SK-N-MC (cell line): ENCODE results near the gene ITIH4.

Source experiments
- FOXP2 ChIP-seq: optimal IDR thresholded peaks from 2 replicates; pipeline ENCODE3; 2011; ENCODE audit warnings: mild to moderate bottlenecking, moderate library complexity; ENCODE audit not compliant: insufficient read depth; ENCODE audit errors: extremely low read length, control extremely low read depth
- POLR2AphosphoS5 ChIP-seq: IDR thresholded peaks from 2 replicates; pipeline ENCODE4 v1.6.1; 2012; ENCODE audit warnings: mild to moderate bottlenecking, low read depth, low read length, borderline replicate concordance

DNA sequence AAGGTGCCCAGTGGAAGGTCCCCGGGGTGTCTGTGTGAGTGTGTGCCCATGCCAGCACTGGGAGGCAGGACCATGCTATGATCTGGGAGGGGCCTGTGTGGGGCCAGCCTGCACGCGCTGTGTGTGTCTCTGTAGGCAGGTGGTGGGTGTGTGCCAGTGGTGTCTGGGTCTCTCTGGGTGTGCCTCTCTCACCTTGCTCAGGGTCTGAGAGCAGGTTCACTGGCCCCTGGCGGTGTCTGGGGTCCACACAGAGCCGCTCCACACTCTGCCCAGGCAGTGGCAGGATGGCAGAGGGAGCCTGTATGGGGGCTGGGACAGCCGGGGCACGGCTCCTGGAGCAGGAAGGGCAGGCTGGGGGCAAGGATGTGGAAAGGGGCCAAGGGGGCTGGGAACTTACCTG lies 12.6 kb downstream of the ITIH4 start:
- TF ChIP-seq POLR2AphosphoS5 (no peak), FOXP2 (no peak)
